ENCODE measurements around the gene GPR183. TPM values are rescaled to one million over a fixed set of nuclear protein-coding genes. Genes with fewer than 3 reads are reported as not detected.
A peak's percentile ranks its signal among the peaks of the same experiment; 100 is the strongest.

Gene GPR183
- total and polyA plus RNA-seq, 2 of the 8 experiments (the other 6 are each of a cell fraction or from before 2014, with no cell fraction given) = not detected

DNA sequence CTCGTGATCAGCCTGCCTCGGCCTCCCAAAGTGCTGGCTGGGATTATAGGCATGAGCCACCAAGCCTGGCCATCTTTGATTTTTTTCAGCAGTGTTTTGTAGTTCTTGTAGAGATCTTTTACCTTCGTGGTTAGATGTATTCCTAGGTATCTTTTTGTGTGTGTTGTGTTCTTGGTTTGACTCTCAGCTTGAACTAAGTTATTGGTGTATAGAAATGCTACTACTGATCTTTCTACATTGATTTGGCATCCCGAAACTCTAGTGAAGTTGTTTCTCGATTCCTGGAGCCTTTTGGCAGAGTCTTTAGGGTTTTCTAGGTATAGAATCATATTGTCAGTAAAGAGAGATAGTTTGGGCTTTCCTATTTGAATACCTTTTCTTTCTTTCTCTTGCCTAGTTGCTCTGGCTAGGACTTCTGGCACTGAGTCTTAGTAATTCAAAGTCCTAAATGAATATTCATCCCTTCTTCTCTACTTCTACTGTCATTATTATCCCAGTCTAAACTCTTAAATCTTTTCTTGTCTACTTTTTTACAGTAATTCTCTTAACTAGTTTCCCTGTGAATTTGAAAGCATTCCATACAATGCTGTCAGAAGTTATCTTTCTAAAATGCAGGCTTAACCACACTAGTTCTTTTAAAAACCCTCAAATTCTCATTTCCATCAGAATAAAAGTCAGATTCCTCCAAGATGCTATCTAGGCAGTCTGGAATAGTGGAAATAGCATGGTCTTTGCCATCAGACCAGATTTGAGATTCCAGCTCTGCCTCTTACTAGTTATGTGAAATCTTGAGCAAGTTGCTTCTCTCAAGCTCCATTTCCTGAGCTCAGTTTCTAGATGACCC, 56.0 kb downstream of the GPR183 start:
- Histone ChIP-seq H3K4me1 (replicated peaks in 1 of 4; ENCODE audit: control insufficient read depth in 3 of 4, insufficient read depth in 4 of 4, low read length in 3 of 4) (peaks cover 0 to 4% (median 2%) of the 10 kb centered on the region in 4 experiments; a peak in 2 of 7 replicates), H2BK20ac (ENCODE audit: low read length) (no peak overlapping the region), H3K9me3 (ENCODE audit: insufficient read depth in 2 of 2, low read depth in 1 of 2, low read length in 1 of 2) (no peaks in the 10 kb centered on the region), H3K79me2 (ENCODE audit: control insufficient read depth in 1 of 2, insufficient read depth in 2 of 2, low read length in 2 of 2) (no peaks in the 10 kb centered on the region; a peak in 1 of 4 replicates), H2AK5ac (ENCODE audit: low read depth, low read length) (no peak overlapping the region), H3K27me3 (replicated peaks in 1 of 4; ENCODE audit: control insufficient read depth in 3 of 4, extremely low read depth in 1 of 4, insufficient read depth in 3 of 4, low read length in 3 of 4) (no peaks in the 10 kb centered on the region), H2BK15ac (ENCODE audit: low read length) (no peak overlapping the region), H3K23me2 (ENCODE audit: low read depth, low read length) (no peaks in the 10 kb centered on the region), H2BK120ac (replicated peaks; ENCODE audit: low read depth, low read length) (no peak overlapping the region), H4K8ac (ENCODE audit: extremely low read depth, insufficient read depth, low read length) (no peak overlapping the region), H3K79me1 (ENCODE audit: low read depth, low read length) (no peaks in the 10 kb centered on the region; the same call in 1 of the 2 replicates), H3K4ac (replicated peaks; ENCODE audit: insufficient read length, low read depth, low read length) (no peak overlapping the region), H2BK5ac (ENCODE audit: low read depth, low read length) (no peak overlapping the region), H3K36me3 (ENCODE audit: control insufficient read depth in 2 of 4, insufficient read depth in 4 of 4, low read length in 3 of 4) (peaks cover 0 to 11% (median 4%) of the 10 kb centered on the region in 4 experiments; a peak in 3 of 8 replicates), H3K23ac (ENCODE audit: insufficient read length) (no peak overlapping the region), H3K4me2 (ENCODE audit: insufficient read depth in 1 of 2, low read depth in 2 of 2, low read length in 2 of 2) (no peak overlapping the region), H3K27ac (ENCODE audit: low read depth, low read length) (no peak overlapping the region), H3K56ac (replicated peaks; ENCODE audit: insufficient read length, low read depth, low read length) (no peak overlapping the region), H2BK12ac (ENCODE audit: low read depth, low read length) (no peak overlapping the region), H2AFZ (ENCODE audit: low read length) (no peak overlapping the region), H3K18ac (ENCODE audit: extremely low read depth, low read length) (0 out of 2 replicates have a peak overlapping the region, but pooled peaks have one; percentile 40), H3K14ac (ENCODE audit: insufficient read length) (no peak overlapping the region), H3K4me3 (ENCODE audit: extremely low read depth in 1 of 4, insufficient read depth in 2 of 4, low read depth in 3 of 4, low read length in 4 of 4) (no peak overlapping the region), H4K91ac (replicated peaks; ENCODE audit: insufficient read length, low read length) (no peak overlapping the region), H4K20me1 (replicated peaks in 1 of 2; ENCODE audit: control insufficient read depth in 1 of 2, insufficient read depth in 2 of 2, low read length in 2 of 2) (peaks cover 0 to 6% of the 10 kb centered on the region in 2 experiments), H3K9ac (replicated peaks in 1 of 4; ENCODE audit: extremely low read depth in 1 of 4, low read depth in 3 of 4, low read length in 3 of 4) (no peak overlapping the region), H4K5ac (ENCODE audit: insufficient read length, low read depth, low read length) (no peak overlapping the region)
- POLR2A ChIA-PET (ENCODE audit: partially characterized antibody) = interaction anchor here (1.0 kb wide), 1 partner anchor 9 kb away, joined by 3 read pairs; no protein-coding TSS in a partner anchor
- CTCF ChIA-PET (ENCODE audit: partially characterized antibody) = interaction anchor here (0.8 to 1.5 kb wide), 6 partner anchors 15 to 185 kb away, joined by 3 to 5 read pairs (median 4); no protein-coding TSS in a partner anchor
- WGBS, 2 experiments (ENCODE audit: extremely low coverage in 1 of 2, insufficient coverage in 1 of 2, insufficient read length in 1 of 2, insufficient replicate concordance in 2 of 2, low coverage in 1 of 2, low lambda C conversion rate in 2 of 2, missing lambda C conversion rate in 1 of 2) = 87% methylated on average over 5 of the region's 5 CpGs; no CpG with 5 or more reads in 1 of the 2 experiments
- no peak for DNase-seq (ENCODE audit: low read depth in 1 of 2, low spot score in 2 of 2)
- no peak for FAIRE-seq
- TF ChIP-seq, protein P1, sequence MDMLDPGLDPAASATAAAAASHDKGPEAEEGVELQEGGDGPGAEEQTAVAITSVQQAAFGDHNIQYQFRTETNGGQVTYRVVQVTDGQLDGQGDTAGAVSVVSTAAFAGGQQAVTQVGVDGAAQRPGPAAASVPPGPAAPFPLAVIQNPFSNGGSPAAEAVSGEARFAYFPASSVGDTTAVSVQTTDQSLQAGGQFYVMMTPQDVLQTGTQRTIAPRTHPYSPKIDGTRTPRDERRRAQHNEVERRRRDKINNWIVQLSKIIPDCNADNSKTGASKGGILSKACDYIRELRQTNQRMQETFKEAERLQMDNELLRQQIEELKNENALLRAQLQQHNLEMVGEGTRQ (IDR thresholded peaks at IDR 0.05; ENCODE audit: low read length) = no peak
- TF ChIP-seq RFX5 (IDR thresholded peaks at IDR 0.05; ENCODE audit: borderline replicate concordance, low read depth, low read length) = no peak
- no peak for TF ChIP-seq KDM4A (IDR thresholded peaks at IDR 0.05; ENCODE audit: low read depth, low read length, severe bottlenecking)
